ENCODE measurements around the gene PKIG. TPM values are rescaled to one million over a fixed set of nuclear protein-coding genes. Genes with fewer than 3 reads are reported as not detected.

PKIG gene
- total and polyA plus RNA-seq, 2 of the 8 experiments (the other 6 are each of a cell fraction or from before 2014, with no cell fraction given) = 26.7 to 34.3 TPM

DNA sequence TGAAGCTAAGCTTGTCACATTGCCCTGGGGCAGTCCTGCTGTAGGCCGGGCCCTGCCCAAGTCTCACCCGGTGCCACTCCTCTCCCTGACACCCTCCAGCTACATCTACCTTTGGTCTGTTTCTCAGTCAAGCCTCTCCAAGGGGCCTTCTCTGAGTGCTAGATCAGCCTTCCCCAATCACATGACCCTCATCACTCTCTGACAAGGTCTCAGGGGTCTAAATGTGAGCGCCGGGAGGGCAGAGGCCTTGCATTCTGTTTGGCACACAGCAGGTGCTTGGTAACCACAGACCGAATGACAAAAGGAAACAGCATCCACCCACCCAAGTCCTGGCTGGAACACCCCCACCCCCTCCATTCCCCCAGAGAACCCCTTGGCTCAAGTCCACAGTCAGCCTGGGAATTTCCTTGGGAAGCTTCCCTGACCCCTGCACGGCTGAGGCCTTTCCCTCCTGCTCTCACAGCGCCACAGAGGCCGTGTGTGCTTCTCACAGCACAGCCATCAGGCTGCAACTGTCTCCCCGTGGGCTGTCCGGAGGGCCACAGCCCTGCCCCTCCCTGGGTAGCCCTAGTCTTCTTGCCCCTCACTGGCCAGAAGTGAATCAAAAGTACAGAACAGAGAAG, 32.9 kb downstream of the PKIG start (continued):
- TF ChIP-seq HDAC2 (IDR thresholded peaks at IDR 0.05; ENCODE audit: borderline replicate concordance in 1 of 2, low read depth in 2 of 2, low read length in 2 of 2) = no peak
- no peak for TF ChIP-seq RXRA (IDR thresholded peaks at IDR 0.05; ENCODE audit: insufficient read depth, low read depth, low read length)
- no peak for TF ChIP-seq BCL11A (IDR thresholded peaks at IDR 0.05; ENCODE audit: low read depth in 2 of 2, low read length in 2 of 2)
- TF ChIP-seq EP300 (IDR thresholded peaks at IDR 0.05; ENCODE audit: borderline replicate concordance in 1 of 2, low read depth in 2 of 2, low read length in 2 of 2) = no peak
